Mesenteric fat pad (tissue), 1 donor: ENCODE measurements around the gene HMGN4. TPM values are rescaled to one million over a fixed set of nuclear protein-coding genes. Genes with fewer than 3 reads are reported as not detected.
"Not testable (repeated sequence)": the region's sequence is repeated elsewhere in the genome, so short reads cannot be mapped to it uniquely, and the experiment has no call there.

Experiments
- DNase-seq: peaks from one replicate; pipeline ENCODE4 v3.0.0-alpha.2; 2020; ENCODE audit warnings: low spot score
- total RNA-seq: library from RNA; stranded (reverse); fragmentation: NEBNext Ultra II Directional; extraction: Animal tissue kit (Norgen Biotek cat#: 25700); gene quantifications from one replicate; pipeline ENCODE4 v1.2.1, GENCODE V29; 2021
- donor health status: DM: yes; HTN: yes; CAD: no.

The HMGN4 gene
- total RNA-seq, 1 donor from 2014 or later: 52.6 TPM

DNA sequence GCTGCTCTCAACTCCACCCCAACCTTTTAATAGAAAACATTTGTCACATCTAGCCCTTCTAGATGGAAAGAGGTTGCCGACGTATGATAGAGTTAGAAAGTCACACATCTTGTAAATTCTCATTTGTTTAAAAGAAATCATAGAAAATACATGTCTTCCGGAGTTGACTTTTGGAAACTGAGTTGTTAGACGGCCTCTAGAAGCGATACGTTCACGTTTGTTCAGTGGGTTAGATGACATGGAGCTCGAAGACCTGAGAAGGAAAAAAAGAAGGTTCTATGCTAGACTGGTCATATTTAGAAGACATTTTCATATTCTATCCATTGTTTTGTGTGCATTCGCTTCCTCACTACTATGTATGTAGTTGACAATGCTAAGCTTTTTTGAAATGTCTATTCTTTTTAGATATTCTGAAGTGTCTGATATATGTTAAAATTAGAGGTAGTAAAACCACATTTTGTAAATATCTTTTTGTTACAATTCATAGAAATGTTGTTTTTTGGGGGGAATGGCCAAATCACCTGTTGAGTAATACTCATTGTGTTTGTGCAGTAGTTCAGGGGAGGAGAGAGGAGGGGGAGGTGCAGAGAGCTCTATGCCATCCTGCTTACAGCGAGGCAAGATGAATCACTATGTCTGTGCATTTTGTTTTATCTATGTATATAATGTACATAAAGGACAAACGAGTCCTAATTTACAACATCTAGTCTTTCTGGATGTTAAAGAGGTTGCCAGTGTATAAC, 15.5 kb upstream of the HMGN4 start:
- not testable (repeated sequence) for DNase-seq

DNA sequence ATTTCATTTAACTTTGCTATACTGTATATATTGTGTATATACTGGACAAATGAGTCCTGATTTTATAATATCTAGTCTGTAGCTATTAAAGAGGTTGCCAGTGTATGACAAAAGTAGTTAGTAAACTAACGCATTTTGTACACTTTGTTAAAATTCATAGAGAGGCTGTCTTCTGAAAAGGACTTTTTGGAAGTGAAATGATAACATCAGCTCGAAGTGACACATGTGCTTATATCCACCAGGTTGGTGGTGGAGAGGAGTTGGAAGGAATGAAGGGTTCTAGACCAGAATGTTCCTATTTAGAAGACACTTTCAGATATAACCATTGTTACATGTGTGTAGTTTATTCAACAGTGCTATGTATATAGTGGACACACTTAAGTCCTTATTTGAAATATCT, 13.9 kb upstream of the HMGN4 start:
- not testable (repeated sequence) for DNase-seq

DNA sequence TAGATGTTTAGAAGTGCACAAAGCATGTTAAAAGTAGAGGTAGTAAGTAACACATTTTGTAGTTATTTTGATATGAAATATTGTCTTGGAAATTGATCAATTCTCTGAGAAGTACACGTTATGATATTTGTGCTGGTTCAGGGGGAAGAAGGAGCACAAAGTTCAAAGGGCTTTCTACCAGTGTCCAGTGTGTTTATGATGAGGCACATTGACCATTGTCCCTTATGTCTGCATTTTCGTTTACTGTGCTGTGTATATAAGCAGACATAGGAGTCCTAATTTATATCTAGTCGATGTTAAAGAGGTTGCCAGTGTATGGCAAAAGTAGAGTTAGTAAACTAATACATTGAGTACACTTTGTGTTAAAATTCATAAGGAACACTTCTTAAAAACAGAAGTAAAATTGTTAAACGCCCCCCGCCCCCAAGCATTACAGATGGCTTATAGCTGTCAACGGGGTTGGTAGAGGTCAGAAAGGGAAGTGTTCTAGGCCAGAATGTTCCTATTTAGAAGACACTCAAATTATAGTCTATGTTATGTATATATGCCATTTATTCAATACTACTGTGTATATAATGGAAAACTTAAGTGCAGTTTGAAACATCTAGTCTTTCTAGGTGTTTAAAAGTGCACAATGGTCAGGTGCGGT, 13.3 kb upstream of the HMGN4 start:
- DNase-seq: no peak

DNA sequence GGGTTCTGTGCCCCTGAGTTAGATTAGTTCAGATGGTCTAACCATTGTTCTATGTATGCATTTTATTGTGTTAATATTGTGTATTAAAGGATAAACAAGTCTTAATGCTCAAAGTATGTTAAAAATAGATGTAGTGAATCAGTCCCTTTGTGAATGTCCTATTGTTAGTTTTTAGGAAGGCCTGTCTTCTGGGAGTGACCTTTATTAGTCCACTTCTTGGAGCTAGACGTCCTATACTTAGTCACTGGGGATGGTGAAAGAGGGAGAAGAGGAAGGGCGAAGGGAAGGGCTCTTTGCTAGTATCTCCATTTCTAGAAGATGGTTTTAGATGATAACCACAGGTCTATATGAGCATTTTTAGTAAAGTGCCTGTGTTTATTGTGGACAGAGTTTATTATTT, 12.3 kb upstream of the HMGN4 start:
- no peak for DNase-seq

DNA sequence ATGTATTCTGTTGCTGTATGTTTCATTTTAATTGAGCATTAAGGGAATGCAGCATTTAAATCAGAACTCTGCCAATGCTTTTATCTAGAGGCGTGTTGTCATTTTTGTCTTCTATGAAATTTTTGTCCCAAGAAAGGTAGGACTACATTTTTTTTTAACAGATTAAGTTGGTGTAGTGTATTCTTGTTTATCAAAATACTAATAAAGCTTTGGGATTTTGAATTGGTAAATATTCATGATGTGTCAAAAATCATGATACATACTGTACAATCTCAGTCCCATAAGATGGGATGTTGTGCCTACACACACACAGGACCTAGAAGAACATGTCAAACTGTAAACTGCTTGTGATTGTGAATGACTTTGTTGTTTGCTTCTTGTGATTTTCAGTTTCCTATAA, 11.2 kb upstream of the HMGN4 start:
- DNase-seq: no peak

DNA sequence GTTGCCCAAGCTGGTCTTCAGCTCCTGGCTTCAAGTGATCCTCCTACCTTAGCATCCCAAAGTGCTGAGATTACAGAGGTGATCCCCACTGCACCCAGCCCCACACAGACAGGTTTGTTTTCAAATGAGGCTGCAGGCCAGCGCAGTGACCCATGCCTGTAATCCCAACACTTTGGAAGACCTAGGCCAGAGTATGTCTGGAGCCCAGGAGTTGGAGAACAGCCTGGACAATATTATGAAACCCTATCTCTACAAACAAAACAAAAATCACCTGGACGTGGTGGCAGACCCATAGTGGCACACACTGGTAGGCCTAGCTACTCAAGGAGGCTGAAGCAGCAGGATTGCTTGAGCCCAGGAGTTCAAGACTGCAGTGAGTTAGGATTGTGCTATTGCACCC, 8.0 kb upstream of the HMGN4 start:
- no peak for DNase-seq

DNA sequence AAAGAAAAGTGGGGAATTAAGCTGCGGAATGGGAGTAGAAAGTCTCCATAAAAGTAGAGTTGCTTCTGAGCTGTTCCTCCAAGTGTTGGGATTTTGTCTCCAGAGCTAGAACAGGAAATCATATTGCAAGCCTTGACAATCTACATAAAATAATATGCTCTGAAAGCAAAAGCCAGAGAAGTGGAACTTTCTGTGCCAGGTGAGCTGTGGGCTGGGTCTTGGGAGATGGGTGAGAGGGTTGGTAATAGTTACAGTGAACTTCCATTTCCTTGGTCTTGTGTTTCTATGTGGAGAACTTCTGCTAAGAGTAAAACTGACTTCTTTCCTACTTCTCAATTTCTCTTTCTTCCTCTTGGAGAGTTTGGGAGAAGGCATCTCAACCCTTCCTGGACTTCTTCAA, 6.3 kb upstream of the HMGN4 start:
- DNase-seq: no peak

DNA sequence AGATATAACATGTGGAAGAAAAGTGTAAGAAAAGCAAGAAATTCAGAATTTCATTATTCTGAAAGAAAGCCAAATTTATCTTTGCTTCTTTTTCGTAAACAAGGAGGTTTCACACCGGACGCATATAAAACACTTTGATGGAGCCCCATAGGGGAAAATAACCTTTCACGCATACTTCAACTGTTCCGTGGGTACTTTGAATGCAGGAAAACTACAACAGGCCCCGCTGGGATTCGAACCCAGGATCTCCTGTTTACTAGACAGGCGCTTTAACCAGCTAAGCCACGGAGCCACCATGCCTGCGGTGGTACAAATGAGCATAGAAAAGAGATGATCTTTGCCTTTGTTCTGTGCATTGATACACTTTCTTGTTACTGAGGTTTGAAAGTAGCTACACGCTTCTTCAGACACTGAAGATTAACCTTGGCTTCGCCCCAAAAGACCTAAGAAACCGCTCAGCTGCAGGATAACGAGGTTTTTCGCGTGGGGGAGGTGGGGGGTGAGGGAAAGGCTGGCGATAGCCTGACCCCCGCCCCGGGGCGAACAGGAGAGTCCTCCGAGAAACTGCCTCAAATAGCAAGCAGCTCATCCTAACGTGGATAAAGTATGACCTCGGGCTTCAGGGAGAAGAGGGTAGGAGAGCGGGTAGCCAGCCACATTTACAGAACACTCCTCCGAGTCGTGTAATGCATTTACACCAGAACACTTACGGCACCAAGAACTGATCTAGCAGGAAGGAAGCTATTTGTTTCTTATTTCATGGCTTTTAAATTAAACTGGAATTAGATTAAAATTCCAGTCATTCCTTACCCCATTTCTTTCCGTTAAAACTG, 5.3 kb upstream of the HMGN4 start:
- DNase-seq: no peak

DNA sequence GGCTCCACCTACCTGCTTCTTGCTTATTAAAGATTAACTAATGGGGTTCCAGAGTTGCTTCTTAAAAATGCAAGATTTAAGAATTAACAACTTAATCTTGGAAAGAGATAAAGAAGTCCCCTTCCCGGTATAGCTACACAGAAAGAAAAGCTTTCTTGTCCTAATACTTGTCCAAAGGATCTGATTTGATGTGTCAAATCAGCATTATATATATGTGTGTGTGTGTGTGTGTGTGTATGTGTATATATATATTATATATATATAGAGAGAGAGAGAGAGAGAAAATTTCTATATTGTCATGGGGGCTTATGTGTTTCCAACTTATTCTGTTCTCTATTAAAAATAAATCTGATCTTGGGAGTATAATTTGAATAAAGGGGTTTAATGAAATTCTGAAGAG, 4.6 kb upstream of the HMGN4 start:
- DNase-seq: no peak

DNA sequence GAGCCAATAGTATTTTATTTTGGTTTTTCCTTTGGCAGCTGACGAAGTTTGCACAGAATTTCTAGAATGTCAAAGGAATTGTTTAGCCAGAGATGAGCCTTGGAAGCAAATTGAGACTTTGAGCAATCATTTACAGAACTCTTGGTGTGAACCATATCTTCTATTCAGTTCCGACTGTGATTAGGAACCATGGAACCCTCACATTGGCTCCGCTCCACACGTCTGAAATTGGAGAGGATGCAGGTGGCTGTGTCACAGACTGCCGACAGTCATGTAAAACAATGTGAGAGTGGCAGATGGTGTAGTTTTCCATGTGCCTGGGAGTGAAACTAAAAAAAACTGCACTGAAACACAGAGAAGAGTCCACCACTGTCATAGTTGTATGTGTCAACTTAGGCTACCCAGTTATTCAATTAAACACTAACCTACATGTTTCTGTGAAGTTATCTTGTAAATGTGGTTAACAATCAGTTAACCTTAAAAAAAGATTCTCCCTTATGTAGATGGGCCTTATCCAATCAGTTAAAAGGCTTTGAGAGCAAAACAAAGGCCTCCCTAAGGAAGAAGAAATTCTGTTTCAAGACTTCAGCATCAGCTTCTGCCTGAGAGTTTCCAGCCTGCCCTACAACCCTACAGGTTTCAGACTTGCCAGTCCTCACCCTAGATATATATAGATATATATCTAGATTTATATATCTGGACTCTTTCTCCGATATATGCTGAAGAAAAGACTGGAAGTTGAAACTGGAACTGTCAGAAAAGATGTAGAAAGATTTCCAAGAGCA, 3.3 kb upstream of the HMGN4 start:
- DNase-seq: no peak

DNA sequence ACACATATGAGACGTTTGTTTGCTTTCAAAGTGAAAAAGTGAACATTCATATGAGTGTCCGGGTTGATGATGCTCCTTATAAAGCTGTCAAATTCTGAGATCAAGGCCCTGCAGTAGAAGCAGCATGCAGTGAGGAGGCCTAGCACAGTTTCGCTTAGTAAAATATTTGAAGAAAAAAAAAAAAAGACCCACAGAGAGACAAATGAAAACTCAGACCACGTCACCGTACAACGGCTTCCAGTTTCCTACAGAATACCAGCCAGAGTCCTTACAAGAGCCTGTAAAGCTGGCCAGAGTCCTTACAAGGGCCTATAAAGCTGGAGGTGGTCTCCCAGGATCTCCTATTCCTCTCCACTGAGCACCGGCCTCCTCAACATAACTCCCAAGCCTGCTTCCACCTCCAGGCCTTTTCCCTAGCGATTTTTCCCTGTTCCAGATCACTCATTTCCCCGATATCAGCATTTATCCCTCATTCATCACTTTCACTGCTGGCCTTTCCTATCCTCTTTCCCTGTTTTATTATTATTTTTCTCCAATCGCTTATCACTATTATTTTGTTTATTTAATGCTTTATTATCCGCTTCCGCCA, 1.5 kb upstream of the HMGN4 start:
- DNase-seq: no peak

DNA sequence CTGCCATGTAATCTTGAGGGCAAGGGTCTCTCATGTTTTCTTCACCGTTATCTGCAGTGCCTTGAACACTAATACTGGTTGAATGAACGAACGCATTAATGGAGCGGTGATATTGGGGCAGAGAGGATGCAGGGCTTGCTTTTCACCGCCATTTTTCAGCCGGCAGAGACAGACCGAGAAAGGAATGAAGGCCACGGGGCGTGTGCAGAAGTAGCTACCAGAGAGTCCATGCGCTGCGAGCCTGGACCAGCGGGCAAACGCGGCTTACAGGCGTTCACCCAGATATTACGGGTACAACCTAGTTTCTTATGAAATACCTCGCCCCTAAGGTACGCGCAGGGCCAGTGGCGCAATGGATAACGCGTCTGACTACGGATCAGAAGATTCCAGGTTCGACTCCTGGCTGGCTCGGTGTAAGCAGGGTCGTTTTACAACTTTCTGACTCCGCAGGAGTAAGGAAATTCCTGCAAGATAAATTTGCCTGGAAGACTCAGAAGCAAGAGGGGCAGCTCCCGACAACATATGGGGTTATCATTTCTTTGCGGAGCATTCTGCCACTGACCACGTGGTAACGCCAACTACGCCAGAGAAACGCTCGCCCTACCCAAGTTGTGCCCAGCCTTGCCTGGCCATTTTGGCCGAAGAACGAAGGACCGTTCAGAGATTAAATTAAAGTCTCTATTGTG, 863 bp upstream of the HMGN4 start:
- DNase-seq: peak; percentile 95

DNA sequence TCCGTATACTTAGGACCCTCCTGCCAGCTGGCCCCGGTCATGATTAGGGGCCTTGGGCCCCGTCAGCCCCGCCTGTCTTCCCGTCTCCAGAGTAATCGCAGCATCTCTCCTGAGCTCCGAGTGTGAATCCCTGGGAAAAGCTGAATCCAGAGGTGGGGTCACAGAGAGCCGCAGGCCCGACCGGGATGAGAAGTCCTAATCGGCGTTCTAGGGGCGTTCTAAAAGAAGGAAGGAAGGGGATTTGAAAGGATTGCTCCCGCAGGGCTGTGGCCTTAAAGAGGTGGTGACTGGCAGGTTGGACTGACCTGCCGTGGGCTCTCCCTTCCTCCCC, 371 bp downstream of the HMGN4 start:
- no peak for DNase-seq

DNA sequence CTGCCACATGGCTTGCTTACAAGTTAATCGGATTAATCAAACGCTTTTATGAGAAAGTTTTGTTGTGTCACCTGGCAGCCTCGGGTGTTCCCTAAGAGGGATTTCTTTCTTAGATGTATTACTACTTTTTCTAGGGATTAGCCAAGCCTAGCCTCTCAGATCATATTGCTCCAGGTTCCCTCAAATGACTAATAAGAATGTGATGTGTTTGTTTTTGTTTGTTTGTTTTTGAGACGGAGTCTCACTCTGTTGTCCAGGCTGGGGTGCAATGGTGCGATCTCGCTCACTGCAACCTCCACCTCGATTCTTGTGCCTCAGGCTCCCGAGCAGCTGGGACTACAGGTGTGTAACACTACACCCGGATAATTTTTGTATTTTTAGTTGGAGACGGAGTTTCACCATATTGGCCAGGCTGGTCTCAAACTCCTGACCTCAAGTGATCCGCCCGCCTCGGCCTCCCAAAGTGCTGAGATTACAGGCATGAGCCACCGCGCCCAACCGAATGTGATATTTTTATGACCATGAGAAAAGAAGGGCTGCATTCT, 977 bp downstream of the HMGN4 start:
- no peak for DNase-seq

DNA sequence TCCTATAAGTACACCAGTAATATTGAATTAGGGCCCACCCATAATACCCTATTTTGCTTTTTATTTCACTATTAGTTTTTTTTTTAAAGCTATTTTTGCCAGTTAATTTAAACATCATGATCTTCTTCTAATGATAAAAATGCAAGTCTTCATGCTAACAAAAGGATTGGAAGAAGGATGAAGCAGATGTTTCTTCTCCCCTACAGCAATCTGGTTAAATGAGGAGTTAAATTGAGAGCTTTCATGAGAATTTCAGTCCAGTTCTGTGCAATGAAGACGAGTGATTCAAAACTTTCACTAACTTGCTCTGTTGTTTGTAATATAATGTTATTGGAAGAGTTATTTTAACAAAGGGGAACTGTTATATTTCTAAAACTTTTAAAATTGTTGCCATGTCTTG, 3.4 kb downstream of the HMGN4 start:
- DNase-seq: no peak

DNA sequence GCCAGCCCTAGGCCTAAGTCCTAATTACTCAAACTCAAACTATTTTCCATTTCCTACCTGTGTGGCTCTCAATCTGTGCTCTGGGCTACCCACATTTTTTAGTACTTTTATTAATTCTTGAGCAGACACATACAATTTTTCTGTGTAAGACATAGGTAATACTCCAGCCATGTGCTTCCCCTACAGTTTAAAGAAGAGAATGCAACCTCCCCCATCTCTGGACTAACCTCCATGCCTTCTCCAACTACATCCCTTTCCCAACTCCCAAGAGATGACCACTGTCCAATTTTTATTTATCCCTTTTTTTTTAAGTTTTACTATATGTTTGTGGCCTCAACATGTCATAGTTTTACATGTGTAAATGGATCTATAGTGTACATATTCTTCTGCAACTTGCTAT, 5.8 kb downstream of the HMGN4 start:
- no peak for DNase-seq

DNA sequence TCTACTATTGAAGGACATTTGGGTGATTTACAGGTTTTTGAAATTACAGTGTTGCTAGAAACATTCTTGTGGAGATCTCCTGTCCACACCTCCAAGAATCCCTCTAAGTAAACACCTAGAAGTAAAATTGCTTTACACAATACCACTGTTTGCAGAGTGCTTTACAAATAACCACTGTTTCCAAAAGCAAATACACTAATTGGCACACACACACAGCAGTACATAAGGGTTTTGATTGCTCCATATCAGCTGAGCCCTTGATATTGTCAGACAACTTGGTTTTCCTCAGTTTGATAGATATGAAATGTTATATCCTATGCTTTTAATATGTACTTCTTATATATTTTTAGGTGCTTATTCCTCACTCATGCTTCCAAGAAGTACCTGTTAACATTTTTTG, 6.3 kb downstream of the HMGN4 start:
- no peak for DNase-seq

DNA sequence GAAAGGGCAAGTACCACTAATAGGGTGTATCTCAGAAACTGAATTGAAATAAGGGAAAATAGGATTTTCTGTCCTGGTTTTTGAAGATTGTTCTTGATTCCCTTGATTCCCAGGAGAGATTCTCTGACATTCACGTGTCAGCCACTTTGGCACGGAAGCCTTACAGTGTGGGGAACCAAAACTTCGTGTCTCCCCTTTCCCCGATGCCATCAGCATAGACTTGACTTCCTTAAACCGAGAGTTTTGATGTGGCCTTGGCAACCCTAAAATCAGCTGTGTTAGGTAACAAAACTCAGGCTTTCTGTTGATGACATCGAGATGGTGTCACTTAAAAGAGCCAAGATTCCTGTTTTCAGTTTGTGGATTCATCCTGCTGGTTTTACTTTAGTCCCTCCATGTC, 7.5 kb downstream of the HMGN4 start:
- no peak for DNase-seq

DNA sequence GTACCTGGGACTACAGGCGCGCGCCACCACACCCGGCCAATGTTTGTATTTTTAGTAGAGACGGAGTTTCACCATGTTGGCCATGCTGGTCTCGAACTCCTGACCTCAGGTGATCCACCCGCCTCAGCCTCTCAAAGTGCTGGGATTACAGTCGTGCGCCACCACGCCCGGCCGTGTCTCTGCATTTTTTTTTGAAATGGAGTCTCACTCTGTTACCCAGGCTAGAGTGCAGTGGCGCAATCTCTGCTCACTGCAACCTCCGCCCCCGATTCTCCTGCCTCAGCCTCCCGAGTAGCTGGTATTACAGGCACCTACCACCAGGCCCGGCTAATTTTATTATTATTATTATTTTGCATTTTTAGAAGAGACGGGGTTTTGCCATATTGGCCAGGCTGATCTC, 9.2 kb downstream of the HMGN4 start:
- not testable (repeated sequence) for DNase-seq

DNA sequence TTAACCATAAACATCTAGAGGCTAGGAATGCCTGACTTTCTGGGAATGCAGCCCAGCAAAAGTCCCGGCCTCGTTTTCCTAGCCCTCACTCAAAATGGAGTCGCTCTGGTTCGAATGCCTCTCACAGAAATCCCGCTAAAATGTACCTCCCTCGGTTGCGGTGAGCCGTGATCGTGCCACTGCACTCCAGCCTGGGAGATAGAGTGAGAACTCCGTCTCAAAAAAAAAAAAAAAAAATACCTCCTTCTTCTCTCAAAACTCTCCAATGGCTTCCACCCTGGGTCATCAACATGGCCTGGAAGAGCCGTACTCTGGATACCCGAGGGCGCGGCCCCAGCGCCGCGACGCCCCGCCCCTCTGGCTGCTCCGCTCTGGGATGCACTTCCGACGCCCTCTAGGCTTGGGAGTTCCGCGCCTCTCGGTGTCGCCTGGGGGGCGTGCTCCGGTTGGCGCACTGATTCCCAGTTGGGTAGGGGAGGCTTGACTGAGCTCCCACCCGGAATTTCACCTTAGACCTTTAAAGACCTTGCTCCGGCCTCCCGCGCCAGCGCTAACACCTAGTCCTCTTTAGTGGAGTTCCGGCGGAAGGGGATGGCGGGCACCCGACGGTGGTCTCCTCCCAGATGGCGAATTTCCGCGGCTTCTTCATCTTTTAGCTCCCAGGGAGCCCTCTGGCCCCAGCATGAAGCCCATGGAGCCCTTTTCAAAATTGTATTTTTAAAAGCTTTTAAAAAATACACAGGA, 12.3 kb downstream of the HMGN4 start:
- DNase-seq: no peak
